ACHN (cell line): Measurements from ENCODE around the gene UBE2L3.
A peak's percentile ranks its signal among the peaks of the same experiment; 100 is the strongest.

ENCODE experiments used
- DNase-seq: peaks from one replicate; pipeline ENCODE4 v3.0.0-alpha.2; 2015
- in situ Hi-C: cut with HindIII; loops from 2 replicates; pipeline ENCODE4 v1.10.0; 2017; ENCODE audit warnings: low sequenced_read_pairs, low pct_ligation_motif_present, low pct_unique_long_range_greater_than_20kb

UBE2L3 gene

DNA sequence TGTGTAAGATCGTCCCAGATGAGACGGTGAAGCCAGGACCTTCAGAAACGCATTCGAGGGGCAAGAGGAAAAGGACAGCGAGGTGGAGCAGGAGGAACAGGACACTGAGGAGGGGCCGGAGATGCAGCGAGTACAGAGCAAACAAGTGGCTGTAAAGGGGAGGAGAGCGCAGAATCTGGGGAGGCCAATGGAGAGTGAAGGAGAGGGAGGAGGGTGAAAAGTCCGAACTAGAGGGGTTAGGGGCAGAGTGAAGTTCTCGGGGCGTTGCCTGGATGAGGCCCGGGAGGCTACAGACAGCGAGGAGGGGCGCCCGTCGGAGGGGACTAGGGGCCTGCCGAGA, 89.5 kb downstream of the UBE2L3 start:
- DNase-seq, result no peak

DNA sequence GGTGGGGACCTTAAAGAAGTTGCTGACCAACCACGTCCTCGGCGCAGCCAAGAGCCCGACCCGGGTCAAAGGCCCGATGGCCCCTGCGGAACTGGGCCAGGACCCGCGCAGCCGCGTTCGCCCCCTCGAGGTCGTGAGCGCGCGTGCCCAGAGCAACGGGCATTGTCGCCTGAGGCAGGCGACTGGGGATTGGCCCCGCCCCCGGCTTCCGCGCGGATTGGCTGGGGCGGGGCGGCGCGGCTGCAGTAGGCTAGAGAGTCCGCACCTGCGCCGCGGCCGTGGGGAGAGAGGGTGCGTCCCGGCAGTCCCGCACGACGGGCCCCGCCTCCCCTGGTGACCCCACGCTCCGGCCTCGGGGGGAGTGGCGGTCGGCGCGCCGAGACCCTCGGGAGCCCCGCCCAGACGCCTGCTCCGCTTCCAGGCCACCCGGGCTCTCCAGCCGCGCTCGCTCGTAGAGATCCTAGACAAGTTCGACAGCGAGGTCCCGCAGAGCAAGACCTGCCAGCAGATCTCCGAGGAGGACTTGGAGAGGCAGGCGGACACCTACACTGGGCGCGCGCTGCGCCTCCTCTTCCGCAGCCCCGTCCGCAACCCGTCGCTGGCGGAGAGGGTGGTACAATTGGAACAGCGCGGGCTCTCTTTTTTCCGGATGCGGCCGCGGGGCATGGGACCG, 90.0 kb downstream of the UBE2L3 start:
- in situ Hi-C loops, result no loop called here
- DNase-seq, result peak; percentile 66

More for the DNA sequence above, 89.5 kb downstream of the UBE2L3 start:
- in situ Hi-C loops, result no loop called here

DNA sequence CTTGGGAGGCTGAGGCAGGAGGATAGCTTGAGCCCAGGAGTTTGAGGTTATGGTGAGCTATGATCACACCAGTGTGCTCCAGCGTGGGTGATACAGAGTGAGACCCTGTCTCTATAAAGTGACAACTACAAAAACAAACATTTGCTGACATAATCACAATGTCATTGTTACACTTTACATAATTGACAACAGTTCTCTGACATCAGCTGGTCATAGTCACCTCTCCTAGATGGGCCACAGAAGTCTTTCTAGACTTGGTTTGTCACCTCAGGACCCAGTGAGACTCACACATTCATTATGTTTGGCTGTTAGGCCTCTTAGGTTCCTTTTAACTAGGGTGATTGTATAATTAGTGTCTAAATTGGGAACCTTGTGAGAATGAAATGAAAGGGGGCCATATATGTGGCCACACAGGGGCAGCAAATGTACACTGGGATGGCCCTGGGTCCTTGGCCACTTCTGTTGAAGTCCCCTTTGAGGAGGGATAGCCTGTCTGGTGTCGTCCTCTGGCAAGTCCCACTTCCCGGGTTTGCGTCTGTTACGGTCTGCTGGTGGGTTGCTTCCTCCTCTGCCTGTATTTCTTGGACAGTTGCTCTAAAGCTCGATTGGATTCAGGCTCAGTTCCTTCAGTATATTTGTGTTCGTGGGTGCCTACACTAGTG, 92.5 kb downstream of the UBE2L3 start:
- in situ Hi-C loops, result no loop called here
- DNase-seq, result no peak

GRCh38 chr22:21660904-21661303, 93.4 kb downstream of the UBE2L3 start:
- no peak for DNase-seq
- in situ Hi-C loops, result no loop called here

DNA sequence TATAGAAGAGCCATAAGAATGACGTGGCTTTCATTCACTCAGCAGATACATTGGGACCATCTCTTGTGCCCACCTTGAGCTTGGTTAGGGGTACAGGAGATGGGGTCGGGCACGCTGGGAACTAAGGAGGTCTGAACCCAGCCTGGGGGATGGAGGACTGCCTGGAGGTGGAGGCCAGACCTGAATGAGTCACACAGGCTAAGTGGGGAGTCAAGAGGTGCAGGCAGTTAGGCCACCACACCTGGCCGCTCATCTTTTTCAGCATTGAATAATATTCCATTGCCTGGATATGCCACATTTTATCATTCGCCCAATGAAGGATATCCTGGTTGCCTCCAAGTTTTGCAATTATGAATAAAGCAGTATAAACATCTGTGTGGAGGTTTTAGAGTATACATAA, 94.5 kb downstream of the UBE2L3 start:
- in situ Hi-C loops, result no loop called here
- no peak for DNase-seq

DNA sequence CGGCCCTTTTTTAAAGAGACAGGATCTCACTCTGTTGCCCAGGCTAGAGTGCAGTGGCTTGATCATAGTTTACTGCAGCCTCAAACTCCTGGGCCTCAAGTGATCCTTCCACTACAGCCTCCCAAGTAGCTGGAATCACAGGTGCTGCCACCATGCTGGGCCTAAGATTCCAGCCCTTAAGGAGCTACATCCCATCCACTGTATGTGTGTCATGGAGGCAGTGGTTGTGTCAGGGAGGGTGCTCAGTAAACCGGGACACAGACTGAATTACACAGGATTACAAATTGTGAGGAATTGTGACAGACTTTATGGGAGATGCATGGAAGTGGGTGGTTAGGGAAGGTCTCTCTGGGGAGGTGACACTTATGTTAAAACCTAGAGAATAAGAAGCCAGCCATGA, 96.2 kb downstream of the UBE2L3 start:
- in situ Hi-C loops, result no loop called here

DNA sequence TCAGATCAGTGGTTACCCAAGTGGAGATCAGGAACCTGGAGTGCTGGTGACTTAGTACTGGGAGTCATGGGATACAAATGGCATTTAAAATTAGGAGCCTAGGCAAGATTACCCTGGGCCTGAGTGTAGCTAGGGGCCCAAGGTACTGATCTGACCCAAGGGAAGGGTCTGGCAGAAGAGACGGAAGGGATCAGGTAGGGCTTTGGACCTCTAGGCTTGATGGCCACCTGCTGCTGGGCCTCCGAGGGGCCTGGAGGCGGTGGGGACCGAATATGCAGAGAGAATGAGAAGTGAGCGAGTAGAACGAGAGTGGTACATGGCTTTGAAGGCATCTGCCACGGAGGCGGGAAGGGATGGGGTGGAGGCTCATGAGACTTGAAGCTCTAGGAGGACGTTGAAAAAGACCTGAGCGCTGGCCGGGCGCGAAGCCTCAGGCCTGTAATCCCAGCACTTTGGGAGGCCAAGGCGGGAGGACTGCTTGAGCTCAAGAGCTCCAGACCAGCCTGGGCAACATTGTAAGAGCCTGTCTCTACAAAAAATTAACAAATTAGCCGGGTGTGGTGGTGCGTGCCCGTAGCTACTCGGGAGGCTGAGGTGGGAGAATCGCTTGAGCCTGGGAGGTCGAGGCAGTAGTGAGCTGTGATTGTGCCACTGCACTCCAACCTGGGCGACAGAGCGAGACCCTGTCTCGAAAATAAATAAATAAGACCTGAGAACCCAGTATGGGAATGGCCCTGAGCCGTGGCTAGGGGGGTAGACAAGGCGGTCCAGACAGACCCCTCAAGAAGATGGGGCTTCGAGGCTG, 97.7 kb downstream of the UBE2L3 start:
- DNase-seq, result no peak
- in situ Hi-C loops, result no loop called here

More for the DNA sequence above, 96.2 kb downstream of the UBE2L3 start:
- no peak for DNase-seq

DNA sequence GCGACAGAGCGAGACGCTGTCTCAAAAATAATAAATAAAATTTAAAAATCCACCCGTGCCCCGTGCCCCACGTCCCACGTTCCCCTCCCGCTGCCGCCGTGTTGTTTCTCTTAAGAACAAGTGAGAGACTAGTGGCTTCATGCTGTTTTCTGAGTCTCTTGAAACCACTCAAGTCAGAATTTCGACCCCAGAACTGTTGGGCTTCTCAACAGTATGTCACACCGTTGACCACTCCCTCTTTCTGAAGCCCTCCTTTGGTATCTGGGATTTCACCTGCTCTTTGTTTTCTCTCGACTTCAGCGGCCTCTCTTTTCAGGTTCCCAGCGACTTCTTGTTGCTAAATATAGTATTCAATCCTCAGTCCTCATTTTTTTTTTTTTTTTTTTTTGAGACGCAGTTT, 99.3 kb downstream of the UBE2L3 start:
- in situ Hi-C loops, result no loop called here
- no peak for DNase-seq

GRCh38 chr22:21669026-21669425, 101.5 kb downstream of the UBE2L3 start:
- in situ Hi-C loops, result no loop called here
- DNase-seq, result no peak

- no peak for DNase-seq
- in situ Hi-C loops, result no loop called here
These were observed 104.7 kb downstream of the UBE2L3 start for GRCh38 chr22:21672107-21672629.
